Caco-2 (cell line): ENCODE data around the gene C2orf72. TPM values are rescaled to one million over a fixed set of nuclear protein-coding genes. Genes with fewer than 3 reads are reported as not detected.

Experiments used
- BruUV-seq: library from RNA; stranded (reverse); fragments of 400-500 nt; replicated peaks from 2 replicates; lab custom pipeline; 2021; lab: Mats Ljungman, UMichigan
- CTCF ChIA-PET: fragments of 300-600 bp; sonication (Branson Sonifier 250); formaldehyde crosslinking; loops from one replicate; lab custom pipeline; 2022; ENCODE audit warnings: antibody characterized with exemption; lab: Charles Lee
- POLR2A ChIA-PET: fragments of 300-600 bp; sonication (Branson Sonifier 250); formaldehyde crosslinking; loops from one replicate; lab custom pipeline; 2022; ENCODE audit warnings: antibody characterized with exemption; lab: Charles Lee
- DNase-seq, 2 experiments: peaks; one replicate each; pipeline versions ENCODE4 v3.0.0 to v3.0.0-alpha.2; 2020 to 2022
- H3K27me3 ChIP-seq: replicated peaks from 2 replicates; pipeline ENCODE4 v1.6.0; 2011; ENCODE audit warnings: low read length; ENCODE audit not compliant: control insufficient read depth, insufficient read depth
- H3K36me3 ChIP-seq: 2 replicates; pipeline ENCODE4 v1.5.1; 2011; ENCODE audit warnings: low read length; ENCODE audit not compliant: control insufficient read depth, insufficient read depth
- H3K4me1 ChIP-seq: fragments of 250-450 bp; sonication (Bioruptor Pico); 2 replicates; pipeline ENCODE4 v1.5.1; 2020; ENCODE audit warnings: mild to moderate bottlenecking
- H3K4me3 ChIP-seq: 2 replicates; pipeline ENCODE4 v1.5.1; 2011; ENCODE audit warnings: low read depth, mild to moderate bottlenecking, control low read depth, low read length
- H3K9me3 ChIP-seq: fragments of 250-450 bp; sonication (Bioruptor Pico); 2 replicates; pipeline ENCODE4 v1.5.1; 2020; ENCODE audit warnings: mild to moderate bottlenecking, moderate library complexity
- H3K27ac Mint-ChIP-seq: one replicate; pipeline ENCODE4 v1.8.0; 2022; ENCODE audit warnings: mixed read lengths; ENCODE audit not compliant: unreplicated experiment
- H3K27me3 Mint-ChIP-seq: one replicate; pipeline ENCODE4 v1.8.0; 2022; ENCODE audit warnings: mixed read lengths; ENCODE audit not compliant: insufficient read depth, unreplicated experiment
- H3K36me3 Mint-ChIP-seq: one replicate; pipeline ENCODE4 v1.8.0; 2022; ENCODE audit warnings: mild to moderate bottlenecking, mixed read lengths; ENCODE audit not compliant: insufficient read depth, unreplicated experiment
- H3K4me1 Mint-ChIP-seq: one replicate; pipeline ENCODE4 v1.8.0; 2022; ENCODE audit warnings: low read depth, mixed read lengths; ENCODE audit not compliant: unreplicated experiment
- H3K4me3 Mint-ChIP-seq: one replicate; pipeline ENCODE4 v1.8.0; 2022; ENCODE audit warnings: mild to moderate bottlenecking, moderate library complexity, mixed read lengths; ENCODE audit not compliant: unreplicated experiment
- H3K9me3 Mint-ChIP-seq: one replicate; pipeline ENCODE4 v1.8.0; 2022; ENCODE audit warnings: mixed read lengths; ENCODE audit not compliant: unreplicated experiment
- CTCF ChIP-seq, 2 experiments: fragments of 200-600 bp in 1 of 2; IDR thresholded peaks; 1 replicate in 1 of 2; 2 replicates in 1 of 2; pipeline versions ENCODE4 v1.5.1 to v1.8.0; 2011 to 2022; ENCODE audit warnings: antibody characterized with exemption in 1 of 2, control low read depth in 1 of 2, inconsistent platforms in 1 of 2, low read depth in 1 of 2, low read length in 1 of 2, mild to moderate bottlenecking in 1 of 2, moderate library complexity in 1 of 2; ENCODE audit not compliant: insufficient read depth in 1 of 2, severe bottlenecking in 1 of 2, unreplicated experiment in 1 of 2
- intact Hi-C: fragments of 100-400 bp; cut with micrococcal nuclease; formaldehyde crosslinking; loops from one replicate; pipeline ENCODE4 v1.10.0; 2022; ENCODE audit not compliant: unreplicated experiment
- total RNA-seq: library from RNA; stranded (reverse); gene quantifications from 2 replicates; pipeline ENCODE4 v1.2.3, GENCODE V29; 2022

C2orf72 gene
- total RNA-seq, 1 experiment from 2014 or later: 105 TPM

- TF ChIP-seq CTCF (IDR thresholded peaks at IDR 0.05; ENCODE audit: insufficient read depth in 1 of 2, low read depth in 1 of 2, low read length in 1 of 2, severe bottlenecking in 1 of 2, unreplicated experiment in 1 of 2): no peak
- H3K4me1 ChIP-seq: peaks cover 45% of the 10 kb centered on the region
- peak overlapping the region; percentile 50 for H3K27ac Mint-ChIP-seq
- no peak for DNase-seq
- 0 out of 2 replicates have a peak, but pooled peaks cover 3% of the 10 kb centered on the region for H3K36me3 ChIP-seq
- POLR2A ChIA-PET: interaction anchor here (0.5 to 2.7 kb wide), 6 partner anchors 15 to 163 kb away, joined by 3 to 15 read pairs (median 3); no protein-coding TSS in a partner anchor
- no TSS peak for BruUV-seq
- H3K27me3 ChIP-seq: no peaks in the 10 kb centered on the region
- no peak overlapping the region for H3K4me3 ChIP-seq
- H3K9me3 ChIP-seq: no peaks in the 10 kb centered on the region
- no peak overlapping the region for H3K4me3 Mint-ChIP-seq
- intact Hi-C loops: no loop called here
- no peaks in the 10 kb centered on the region for H3K9me3 Mint-ChIP-seq
- CTCF ChIA-PET: interaction anchor here (1.4 to 3.2 kb wide), 3 partner anchors 12 to 227 kb away, joined by 6 to 15 read pairs (median 8); no protein-coding TSS in a partner anchor
- H3K4me1 Mint-ChIP-seq: no peaks in the 10 kb centered on the region
- no peaks in the 10 kb centered on the region for H3K27me3 Mint-ChIP-seq
- H3K36me3 Mint-ChIP-seq: peaks cover 50% of the 10 kb centered on the region
Observed at GRCh38 chr2:231051116-231051515, 13.8 kb downstream of the C2orf72 start.

DNA sequence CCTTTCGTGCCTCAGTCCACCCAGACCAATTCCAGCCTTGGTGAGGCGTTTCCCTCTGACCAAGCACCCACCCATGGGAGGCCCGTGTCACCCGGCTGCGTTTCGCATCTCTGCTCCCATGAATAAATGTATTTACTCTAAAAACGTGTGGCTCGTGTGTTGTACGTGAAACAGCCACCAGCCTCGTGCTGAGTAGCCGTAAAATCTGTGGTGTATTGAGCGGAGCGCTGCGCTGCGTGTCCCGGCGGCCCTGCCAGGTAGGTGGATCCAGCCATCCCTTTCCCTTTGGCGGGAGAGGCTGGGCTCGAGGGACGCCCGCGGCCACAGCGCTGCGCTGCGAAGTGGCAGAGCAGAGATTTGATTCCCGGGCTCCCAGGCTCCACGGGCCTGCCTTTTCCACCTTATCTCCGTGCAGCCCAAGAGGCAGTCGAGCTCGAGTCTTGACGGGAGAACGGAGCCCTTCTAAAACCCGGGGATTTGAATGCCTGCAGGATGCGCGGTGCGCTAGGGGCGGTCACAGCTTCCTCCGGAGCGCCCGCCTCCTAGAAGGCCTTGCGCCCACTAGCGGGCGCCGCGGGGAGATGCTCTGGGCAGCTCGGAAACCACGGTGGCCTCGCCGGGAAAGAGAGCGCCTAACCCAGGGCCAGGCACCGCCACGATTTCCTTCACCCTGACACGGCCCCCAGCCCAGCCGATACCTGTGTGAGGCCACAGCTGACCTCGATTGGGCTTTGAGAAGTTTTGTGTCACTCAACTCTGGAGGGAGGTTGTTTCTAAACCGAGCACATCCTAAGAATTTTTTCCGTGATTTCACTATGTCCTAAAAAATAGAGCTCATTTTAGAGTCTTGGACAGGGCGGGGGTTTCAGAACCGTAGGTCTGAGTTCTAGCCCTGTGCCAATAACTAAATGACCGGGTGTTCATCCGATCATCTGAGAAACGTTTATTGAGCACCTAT lies 15.4 kb downstream of the C2orf72 start:
- H3K27ac Mint-ChIP-seq: peak overlapping the region; percentile 73
- H3K27me3 Mint-ChIP-seq: no peaks in the 10 kb centered on the region
- BruUV-seq: no TSS peak
- peak; percentile 66 to 77 for TF ChIP-seq CTCF (IDR thresholded peaks at IDR 0.05; ENCODE audit: insufficient read depth in 1 of 2, low read depth in 1 of 2, low read length in 1 of 2, severe bottlenecking in 1 of 2, unreplicated experiment in 1 of 2)
- Histone ChIP-seq H3K36me3 (no peaks in the 10 kb centered on the region), H3K27me3 (no peaks in the 10 kb centered on the region), H3K9me3 (no peaks in the 10 kb centered on the region), H3K4me3 (peak overlapping the region; percentile 50), H3K4me1 (peaks cover 41% of the 10 kb centered on the region)
- H3K4me3 Mint-ChIP-seq: peak overlapping the region; percentile 85
- POLR2A ChIA-PET: no interaction called here
- CTCF ChIA-PET: interaction anchor here (0.6 to 3.2 kb wide), 11 partner anchors 15 to 228 kb away, joined by 3 to 15 read pairs (median 4); no protein-coding TSS in a partner anchor
- intact Hi-C loops: loop anchor here (2.0 kb wide), 2 partner anchors 54 to 150 kb away; no protein-coding TSS in a partner anchor
- H3K36me3 Mint-ChIP-seq: peaks cover 41% of the 10 kb centered on the region
- no peaks in the 10 kb centered on the region for H3K4me1 Mint-ChIP-seq
- H3K9me3 Mint-ChIP-seq: no peaks in the 10 kb centered on the region
- peak; percentile 82 to 86 for DNase-seq

DNA sequence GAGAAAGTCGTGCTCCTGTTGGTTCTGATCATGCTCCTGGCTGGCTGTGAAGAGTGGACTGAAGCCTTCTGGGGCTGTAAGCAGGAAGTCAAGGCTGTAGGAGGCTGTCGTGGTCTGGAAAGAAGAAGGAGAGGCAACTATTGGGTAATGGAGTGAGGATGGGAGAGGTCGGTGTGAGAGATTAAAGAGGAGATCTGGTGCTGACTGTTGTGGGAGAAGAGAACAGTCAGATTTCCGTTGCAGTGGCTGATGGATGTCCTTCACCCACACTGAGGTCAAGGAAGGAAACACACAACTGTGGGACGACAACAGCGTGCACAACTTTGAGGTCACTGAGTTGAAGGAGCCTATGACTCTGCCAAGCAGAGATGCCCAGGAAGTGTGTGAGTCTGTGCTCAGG lies 16.5 kb downstream of the C2orf72 start:
- POLR2A ChIA-PET: no interaction called here

More for the DNA sequence above, 16.5 kb downstream of the C2orf72 start:
- Mint-ChIP-seq H3K4me1 (peaks cover 5% of the 10 kb centered on the region), H3K4me3 (no peak overlapping the region), H3K36me3 (peaks cover 41% of the 10 kb centered on the region), H3K27ac (peak overlapping the region; percentile 73), H3K27me3 (no peaks in the 10 kb centered on the region), H3K9me3 (no peaks in the 10 kb centered on the region)
- Histone ChIP-seq H3K27me3 (no peaks in the 10 kb centered on the region), H3K36me3 (no peaks in the 10 kb centered on the region), H3K4me3 (no peak overlapping the region), H3K4me1 (peaks cover 39% of the 10 kb centered on the region), H3K9me3 (no peaks in the 10 kb centered on the region)
- no peak for DNase-seq
- no peak for TF ChIP-seq CTCF (IDR thresholded peaks at IDR 0.05; ENCODE audit: insufficient read depth in 1 of 2, low read depth in 1 of 2, low read length in 1 of 2, severe bottlenecking in 1 of 2, unreplicated experiment in 1 of 2)
- intact Hi-C loops: loop anchor here (2.0 kb wide), 2 partner anchors 55 to 151 kb away; no protein-coding TSS in a partner anchor
- CTCF ChIA-PET: interaction anchor here (0.6 kb wide), 1 partner anchor 217 kb away, joined by 3 read pairs; no protein-coding TSS in a partner anchor
- BruUV-seq: no TSS peak
